Astrocyte of the cerebellum (primary cell): ENCODE data around the gene MTSS2.
"Not testable (repeated sequence)": the region's sequence is repeated elsewhere in the genome, so short reads cannot be mapped to it uniquely, and the experiment has no call there.

Experiments
- DNase-seq: peaks from one replicate; pipeline ENCODE4 v3.0.0-alpha.2; 2011; ENCODE audit warnings: low read depth
- H3K4me3 ChIP-seq: 2 replicates; pipeline ENCODE4 v1.5.1; 2011; ENCODE audit warnings: mild to moderate bottlenecking, low read depth, low read length, moderate library complexity
- in situ Hi-C: cut with HindIII; loops from 2 replicates; pipeline ENCODE4 v1.10.0; 2017; ENCODE audit warnings: low sequenced_read_pairs
- TF ChIP-seq, protein P1 (sequence below): IDR thresholded peaks from 2 replicates; pipeline ENCODE4 v1.5.1; 2012; ENCODE audit warnings: low read length, low read depth, moderate library complexity, mild to moderate bottlenecking; ENCODE audit errors: missing control alignments

MTSS2 gene

DNA sequence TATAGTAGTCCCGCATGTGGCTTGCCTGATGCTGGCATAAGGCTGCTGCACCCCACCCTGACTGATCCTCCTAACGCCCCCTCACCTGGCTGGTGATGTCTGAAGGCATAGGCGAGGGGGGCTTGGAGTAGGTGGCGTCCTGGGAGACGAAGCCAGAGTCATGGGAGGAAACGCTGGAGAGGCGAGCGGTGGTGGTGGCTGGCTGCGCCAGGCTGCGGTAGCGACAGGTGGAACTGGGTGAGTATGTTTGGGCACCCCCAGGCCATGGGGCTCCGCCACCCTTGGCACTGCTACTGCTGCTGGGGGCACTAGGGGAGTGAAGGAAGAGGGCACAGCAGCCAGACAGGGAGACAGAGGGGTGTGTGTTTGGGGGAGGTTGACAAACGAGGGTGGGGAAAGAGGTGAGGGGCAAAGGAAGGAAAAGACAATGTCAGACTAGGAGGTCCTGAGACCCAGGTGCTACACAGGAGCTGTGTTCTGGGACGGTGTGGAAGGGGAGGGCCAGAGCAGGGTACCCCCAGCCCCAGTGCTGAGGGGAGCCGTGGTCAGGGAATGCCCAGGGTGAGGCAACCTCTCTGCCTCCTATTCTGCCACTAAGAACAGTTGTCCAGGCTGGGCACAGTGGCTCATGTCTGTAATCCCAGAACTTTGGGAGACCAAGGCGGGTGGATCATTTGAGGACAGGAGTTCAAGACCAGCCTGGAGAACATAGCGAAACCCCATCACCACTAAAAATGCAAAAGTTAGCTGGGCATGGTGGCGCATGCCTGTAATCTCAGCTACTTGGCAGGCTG, 11.4 kb downstream of the MTSS2 start:
- in situ Hi-C loops: loop anchor here (10.0 kb wide), 2 partner anchors 90 to 110 kb away; no protein-coding TSS in a partner anchor
- no peak overlapping the region for H3K4me3 ChIP-seq
- no peak for DNase-seq
- TF ChIP-seq, protein P1, sequence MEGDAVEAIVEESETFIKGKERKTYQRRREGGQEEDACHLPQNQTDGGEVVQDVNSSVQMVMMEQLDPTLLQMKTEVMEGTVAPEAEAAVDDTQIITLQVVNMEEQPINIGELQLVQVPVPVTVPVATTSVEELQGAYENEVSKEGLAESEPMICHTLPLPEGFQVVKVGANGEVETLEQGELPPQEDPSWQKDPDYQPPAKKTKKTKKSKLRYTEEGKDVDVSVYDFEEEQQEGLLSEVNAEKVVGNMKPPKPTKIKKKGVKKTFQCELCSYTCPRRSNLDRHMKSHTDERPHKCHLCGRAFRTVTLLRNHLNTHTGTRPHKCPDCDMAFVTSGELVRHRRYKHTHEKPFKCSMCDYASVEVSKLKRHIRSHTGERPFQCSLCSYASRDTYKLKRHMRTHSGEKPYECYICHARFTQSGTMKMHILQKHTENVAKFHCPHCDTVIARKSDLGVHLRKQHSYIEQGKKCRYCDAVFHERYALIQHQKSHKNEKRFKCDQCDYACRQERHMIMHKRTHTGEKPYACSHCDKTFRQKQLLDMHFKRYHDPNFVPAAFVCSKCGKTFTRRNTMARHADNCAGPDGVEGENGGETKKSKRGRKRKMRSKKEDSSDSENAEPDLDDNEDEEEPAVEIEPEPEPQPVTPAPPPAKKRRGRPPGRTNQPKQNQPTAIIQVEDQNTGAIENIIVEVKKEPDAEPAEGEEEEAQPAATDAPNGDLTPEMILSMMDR: no peak

DNA sequence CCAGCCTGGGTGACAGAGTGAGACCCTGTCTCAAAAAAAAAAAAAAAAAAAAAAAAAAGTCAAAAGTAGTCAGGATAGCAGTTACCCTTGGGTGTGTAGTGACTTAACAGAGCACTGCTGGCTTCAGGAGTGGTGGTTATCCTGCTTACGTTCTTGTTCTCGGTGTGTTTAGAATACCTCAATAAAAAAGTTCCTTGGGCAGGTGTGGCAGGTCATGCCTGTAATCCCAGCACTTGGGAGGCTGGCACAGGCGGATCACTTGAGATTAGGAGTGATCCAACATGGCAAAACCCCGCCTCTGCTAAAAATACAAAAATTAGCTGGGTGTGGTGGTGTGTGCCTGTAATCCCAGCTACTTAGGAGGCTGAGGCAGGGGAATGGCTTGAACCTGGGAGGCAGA, 14.9 kb downstream of the MTSS2 start:
- not testable (repeated sequence) for H3K4me3 ChIP-seq, DNase-seq
- in situ Hi-C loops: loop anchor here (10.0 kb wide), 2 partner anchors 94 to 106 kb away; no protein-coding TSS in a partner anchor

DNA sequence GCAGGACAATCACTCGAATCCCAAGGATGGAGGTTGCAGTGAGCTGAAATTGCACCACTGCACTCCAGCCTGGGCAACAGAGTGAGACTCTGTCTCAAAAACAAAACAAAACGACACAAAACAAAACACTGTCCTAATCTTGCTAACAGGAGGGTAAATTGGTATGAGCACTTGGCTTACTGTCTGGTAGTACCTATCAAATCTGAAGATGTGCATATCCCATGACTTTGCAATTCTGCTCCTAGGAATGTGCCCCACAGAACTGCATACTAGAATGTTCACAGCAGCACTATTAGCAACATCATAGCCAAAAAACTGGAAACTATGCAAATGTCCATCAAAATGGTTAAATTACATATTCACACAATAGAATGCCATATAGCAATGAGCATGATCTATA, 15.7 kb downstream of the MTSS2 start:
- no peak overlapping the region for H3K4me3 ChIP-seq
- no peak for DNase-seq
- in situ Hi-C loops: loop anchor here (10.0 kb wide), 2 partner anchors 95 to 105 kb away; no protein-coding TSS in a partner anchor
- TF ChIP-seq, protein P1: no peak

DNA sequence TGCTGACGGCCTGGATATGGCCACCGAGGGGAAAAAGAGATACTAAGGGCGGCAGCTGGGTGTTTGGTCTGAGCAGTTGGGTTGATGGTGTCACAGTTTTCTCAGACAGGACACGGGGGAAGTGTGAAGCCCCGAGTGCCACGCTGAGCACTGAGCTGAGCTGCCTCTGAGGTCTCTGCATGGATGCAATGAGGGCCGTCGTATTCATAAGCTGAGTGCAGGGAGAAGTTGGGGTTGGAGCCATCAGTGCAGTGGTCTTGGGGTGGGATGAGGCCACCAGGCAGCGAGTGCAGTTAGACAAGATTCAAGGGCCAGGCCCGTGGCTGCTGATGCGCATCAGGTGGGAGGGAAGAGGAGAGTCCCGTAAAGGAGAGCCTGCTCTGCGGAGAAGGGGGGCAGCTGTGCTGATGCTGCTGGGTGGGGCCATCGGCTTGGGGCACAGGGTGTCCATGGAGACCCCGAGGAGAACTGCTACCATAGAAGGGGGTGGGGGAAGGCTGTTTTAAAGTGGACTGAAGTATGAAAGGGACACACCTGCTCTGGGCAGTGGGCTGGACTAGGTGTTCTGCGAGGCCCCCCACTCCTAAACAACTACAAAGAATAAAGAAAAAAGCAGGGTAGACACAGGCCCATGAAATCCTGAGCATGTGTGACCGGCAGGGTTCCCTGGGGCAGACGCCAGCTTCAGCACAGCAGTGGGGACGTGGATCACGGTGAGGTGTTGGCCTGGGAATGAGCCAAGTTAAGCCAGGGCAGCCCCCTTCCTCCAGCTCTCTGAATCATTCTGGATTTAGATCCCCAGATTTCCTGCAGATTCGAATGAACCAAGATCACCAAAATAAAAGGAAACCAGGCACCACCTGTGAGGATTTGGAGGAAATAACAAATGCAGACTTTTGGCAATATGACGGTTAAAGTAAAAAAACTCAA, 19.8 kb downstream of the MTSS2 start:
- TF ChIP-seq, protein P1: no peak
- H3K4me3 ChIP-seq: no peak overlapping the region
- DNase-seq: no peak
- in situ Hi-C loops: no loop called here

DNA sequence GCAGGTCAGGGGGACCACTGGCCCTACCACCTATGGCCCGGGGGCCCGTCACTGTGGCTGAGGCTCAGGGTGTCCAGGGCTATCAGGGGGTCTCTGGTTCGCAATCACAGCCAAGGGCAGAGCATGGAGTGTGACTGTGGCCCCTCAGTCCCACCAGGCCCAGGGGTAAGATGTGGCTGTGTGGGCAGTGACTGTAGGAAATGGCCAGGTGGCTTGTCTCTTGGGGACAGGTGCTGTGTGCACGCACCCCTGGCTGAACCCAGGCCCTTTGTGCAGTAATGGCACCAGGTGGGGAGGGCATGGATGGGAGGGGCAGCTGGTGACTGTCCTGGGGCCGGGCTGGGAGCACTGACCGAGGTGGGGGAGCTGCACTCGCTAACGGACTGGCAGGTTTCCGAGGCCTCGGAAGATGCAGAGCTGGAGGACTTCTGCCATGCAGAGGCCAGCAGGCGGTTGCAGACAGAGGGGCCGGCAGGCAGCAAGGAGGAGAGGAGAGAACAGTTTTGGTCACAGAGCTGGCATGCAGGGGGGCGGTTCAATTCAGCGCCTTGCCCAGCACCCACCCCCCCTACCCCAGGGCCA, 20.6 kb downstream of the MTSS2 start:
- in situ Hi-C loops: no loop called here
- no peak for DNase-seq
- TF ChIP-seq, protein P1: no peak
- no peak overlapping the region for H3K4me3 ChIP-seq

DNA sequence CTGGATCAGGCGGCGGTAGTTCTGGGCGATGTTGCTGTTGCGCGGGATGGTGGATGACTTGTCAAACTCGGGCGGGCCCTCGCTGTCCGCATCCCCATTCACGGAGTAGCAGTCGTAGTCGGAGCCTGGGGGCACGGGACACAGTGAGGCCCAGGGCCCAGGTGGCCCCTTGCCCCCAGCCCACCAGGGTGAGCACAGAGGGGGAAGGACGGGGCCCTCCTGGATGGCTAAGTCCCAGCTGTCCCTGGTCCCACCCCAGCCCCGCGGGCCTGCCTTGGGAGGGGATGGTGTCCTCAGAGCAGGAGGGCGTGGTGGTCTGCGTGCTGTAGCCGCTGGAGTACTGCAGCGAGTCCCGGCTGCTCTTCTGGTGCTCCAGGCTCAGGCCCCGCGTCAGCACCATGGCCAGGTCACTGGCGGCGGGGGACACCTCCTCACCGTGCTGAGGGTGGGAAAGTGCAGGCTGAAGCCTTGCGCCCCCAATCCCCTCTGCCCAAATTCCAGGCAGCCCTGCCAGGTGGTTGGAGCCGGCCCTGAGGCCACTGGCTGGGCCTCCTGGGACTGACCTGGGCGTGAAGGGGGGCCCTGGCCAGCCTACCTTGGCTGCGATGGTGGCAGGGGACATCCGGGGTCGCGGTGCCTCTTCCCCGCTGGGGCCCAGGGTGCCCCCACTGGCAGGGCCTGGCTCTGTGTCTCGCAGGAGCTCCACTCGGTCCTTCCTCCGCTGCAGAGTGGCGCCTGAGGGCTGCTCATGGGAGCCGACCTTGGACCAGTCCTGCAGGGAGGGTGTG, 21.3 kb downstream of the MTSS2 start:
- H3K4me3 ChIP-seq: no peak overlapping the region
- no peak for DNase-seq
- in situ Hi-C loops: no loop called here
- TF ChIP-seq, protein P1: no peak
